ENCODE results near the gene HMGCL. TPM values are rescaled to one million over a fixed set of nuclear protein-coding genes. Genes with fewer than 3 reads are reported as not detected.
A peak's percentile ranks its signal among the peaks of the same experiment; 100 is the strongest.

HMGCL gene
- total RNA-seq, 2 donors from 2014 or later: 18.9 to 21.1 TPM

- Histone ChIP-seq H3K4me3 (peak within 1 kb of the TSS; percentile 86 to 89), H3K27me3 (no peaks in the 10 kb centered on the region), H3K36me3 (replicated peaks in 1 of 2; ENCODE audit: insufficient read depth in 1 of 2, low read depth in 2 of 2) (peaks cover 0 to 2% of the 10 kb centered on the region in 2 donors), H3K9me3 (no peaks in the 10 kb centered on the region), H3K4me1 (peaks cover 22% of the 10 kb centered on the region), H3K27ac (peak within 1 kb of the TSS; percentile 85 to 97 (median 92))
- intact Hi-C loops (cut with DNase I): no loop called here
- WGBS, 2 donors: 0% methylated on average over 9 to 35 of the region's 91 CpGs
- ATAC-seq: peak; percentile 92
- peak; percentile 86 to 93 (median 90) for DNase-seq
- TF ChIP-seq CTCF (IDR thresholded peaks at IDR 0.05): peak in 1 of 7 experiments; percentile 2
- TF ChIP-seq POLR2A (IDR thresholded peaks at IDR 0.05): peak; percentile 71 to 76 (median 76)
Measured at GRCh38 chr1:23777979-23778814, 47.0 kb downstream of the HMGCL start, which contains the start of gene PITHD1. Gene PITHD1, plus strand, starts transcription at chr1:23778418. Its CDS starts 98 bp downstream, at chr1:23778516.

GRCh38 chr1:23776217-23776616 lies 49.0 kb downstream of the HMGCL start:
- TF ChIP-seq CTCF (IDR thresholded peaks at IDR 0.05): no peak
- no peak for TF ChIP-seq POLR2A (IDR thresholded peaks at IDR 0.05)

GRCh38 chr1:23774174-23774880 lies 50.9 kb downstream of the HMGCL start:
- no peak overlapping the region for H3K27ac ChIP-seq
- H3K4me1 ChIP-seq: peaks cover 15% of the 10 kb centered on the region
- intact Hi-C loops (cut with DNase I): no loop called here
- DNase-seq (no peak), ATAC-seq (no peak)
- H3K36me3 ChIP-seq (replicated peaks in 1 of 2; ENCODE audit: insufficient read depth in 1 of 2, low read depth in 2 of 2): no peaks in the 10 kb centered on the region
- H3K9me3 ChIP-seq: no peaks in the 10 kb centered on the region
- TF ChIP-seq POLR2A (IDR thresholded peaks at IDR 0.05) (no peak), CTCF (IDR thresholded peaks at IDR 0.05) (no peak)
- H3K27me3 ChIP-seq: no peaks in the 10 kb centered on the region
- WGBS, 2 donors: 65% methylated on average over 5 to 6 of the region's 6 CpGs
- H3K4me3 ChIP-seq: no peak overlapping the region

More at GRCh38 chr1:23776217-23776616, 49.0 kb downstream of the HMGCL start:
- Histone ChIP-seq H3K27me3 (no peaks in the 10 kb centered on the region), H3K27ac (no peak overlapping the region), H3K4me3 (no peak overlapping the region), H3K9me3 (no peaks in the 10 kb centered on the region), H3K36me3 (replicated peaks in 1 of 2; ENCODE audit: insufficient read depth in 1 of 2, low read depth in 2 of 2) (no peaks in the 10 kb centered on the region), H3K4me1 (peaks cover 22% of the 10 kb centered on the region)
- DNase-seq (no peak), ATAC-seq (no peak)
- 35 to 47% methylated on average over 2 of the region's 2 CpGs for WGBS, 2 donors
- intact Hi-C loops (cut with DNase I): no loop called here

GRCh38 chr1:23772854-23773242 lies 52.4 kb downstream of the HMGCL start:
- ATAC-seq (no peak), DNase-seq (no peak)
- H3K36me3 ChIP-seq (replicated peaks in 1 of 2; ENCODE audit: insufficient read depth in 1 of 2, low read depth in 2 of 2): no peaks in the 10 kb centered on the region
- TF ChIP-seq CTCF (IDR thresholded peaks at IDR 0.05) (no peak), POLR2A (IDR thresholded peaks at IDR 0.05) (no peak)
- H3K9me3 ChIP-seq: no peaks in the 10 kb centered on the region
- no peaks in the 10 kb centered on the region for H3K27me3 ChIP-seq
- H3K4me1 ChIP-seq: peaks cover 8% of the 10 kb centered on the region
- H3K4me3 ChIP-seq: no peak overlapping the region
- WGBS, 2 donors: 73 to 76% methylated on average over 10 of the region's 10 CpGs
- intact Hi-C loops (cut with DNase I): no loop called here
- no peak overlapping the region for H3K27ac ChIP-seq
